Ishikawa (cell line): Measurements from ENCODE around the gene HLX.

ENCODE experiments used
- CEBPB ChIP-seq: IDR thresholded peaks from 2 replicates; pipeline ENCODE4 v1.6.1; 2012
- CREB1 ChIP-seq: IDR thresholded peaks from 2 replicates; pipeline ENCODE4 v1.6.1; 2012; ENCODE audit warnings: low read depth
- EGR1 ChIP-seq: IDR thresholded peaks from 2 replicates; pipeline ENCODE4 v1.6.1; 2012
- EP300 ChIP-seq: IDR thresholded peaks from 2 replicates; pipeline ENCODE4 v1.6.1; 2012; ENCODE audit warnings: borderline replicate concordance
- FOXM1 ChIP-seq: IDR thresholded peaks from 2 replicates; pipeline ENCODE4 v1.6.1; 2012; ENCODE audit warnings: low read depth, borderline replicate concordance
- NFIC ChIP-seq: IDR thresholded peaks from 2 replicates; pipeline ENCODE4 v1.6.1; 2012
- RAD21 ChIP-seq: IDR thresholded peaks from 2 replicates; pipeline ENCODE4 v1.6.1; 2012; ENCODE audit warnings: low read depth
- REST ChIP-seq: IDR thresholded peaks from 2 replicates; pipeline ENCODE4 v1.6.1; 2012; ENCODE audit warnings: low read depth, mild to moderate bottlenecking
- TAF1 ChIP-seq: IDR thresholded peaks from 2 replicates; pipeline ENCODE4 v1.6.1; 2012; ENCODE audit warnings: low read depth, mild to moderate bottlenecking
- TCF12 ChIP-seq: IDR thresholded peaks from 2 replicates; pipeline ENCODE4 v1.6.1; 2012; ENCODE audit warnings: low read depth
- TEAD4 ChIP-seq: IDR thresholded peaks from 2 replicates; pipeline ENCODE4 v1.6.1; 2012
- USF1 ChIP-seq: IDR thresholded peaks from 2 replicates; pipeline ENCODE4 v1.6.1; 2012
- YY1 ChIP-seq: IDR thresholded peaks from 2 replicates; pipeline ENCODE4 v1.6.1; 2012; ENCODE audit warnings: low read depth
- ZBTB7A ChIP-seq: IDR thresholded peaks from 2 replicates; pipeline ENCODE4 v1.6.1; 2012; ENCODE audit warnings: low read depth
- TF ChIP-seq, protein P1 (sequence below): IDR thresholded peaks from 2 replicates; pipeline ENCODE4 v1.6.1; 2012

HLX gene

GRCh38 chr1:220905650-220906560, 26.7 kb downstream of the HLX start:
- no peak for TF ChIP-seq FOXM1
- no peak for TF ChIP-seq EGR1
- TF ChIP-seq RAD21 = no peak
- TF ChIP-seq CREB1 = no peak
- no peak for TF ChIP-seq ZBTB7A
- TF ChIP-seq, protein P1, sequence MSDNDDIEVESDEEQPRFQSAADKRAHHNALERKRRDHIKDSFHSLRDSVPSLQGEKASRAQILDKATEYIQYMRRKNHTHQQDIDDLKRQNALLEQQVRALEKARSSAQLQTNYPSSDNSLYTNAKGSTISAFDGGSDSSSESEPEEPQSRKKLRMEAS = no peak
- TF ChIP-seq TAF1 = no peak
- no peak for TF ChIP-seq CEBPB
- TF ChIP-seq TCF12 = no peak
- TF ChIP-seq TEAD4 = no peak
- no peak for TF ChIP-seq REST
- TF ChIP-seq NFIC = no peak
- TF ChIP-seq USF1 = no peak

GRCh38 chr1:220906561-220907334, 27.5 kb downstream of the HLX start:
- TF ChIP-seq FOXM1 (no peak), EP300 (no peak), RAD21 (no peak), TAF1 (no peak), ZBTB7A (no peak), TCF12 (no peak), YY1 (no peak), NFIC (no peak), EGR1 (no peak), TEAD4 (no peak), CEBPB (no peak)
- TF ChIP-seq, protein P1 = no peak

- TF ChIP-seq RAD21 (peak; percentile 30; the same call in 1 of the 2 replicates), REST (no peak)
These were observed 29.5 kb downstream of the HLX start for GRCh38 chr1:220908757-220909156.

GRCh38 chr1:220910021-220910420, 30.8 kb downstream of the HLX start:
- TF ChIP-seq EGR1 = no peak
- TF ChIP-seq CEBPB = no peak
- no peak for TF ChIP-seq TEAD4
- TF ChIP-seq RAD21 = no peak
- no peak for TF ChIP-seq CREB1
- no peak for TF ChIP-seq YY1
- no peak for TF ChIP-seq TAF1
- TF ChIP-seq REST = no peak
- TF ChIP-seq, protein P1 = no peak
- no peak for TF ChIP-seq TCF12
- no peak for TF ChIP-seq FOXM1
- TF ChIP-seq ZBTB7A = no peak
- no peak for TF ChIP-seq NFIC
- TF ChIP-seq EP300 = no peak
- no peak for TF ChIP-seq USF1
